ENCODE measurements around the gene RHOD.
A peak's percentile ranks its signal among the peaks of the same experiment; 100 is the strongest.

RHOD gene

GRCh38 chr11:67032830-67033551 is 23.7 kb upstream of the RHOD start:
- DNase-seq: no peak

- no peak for DNase-seq
Observed at GRCh38 chr11:67033661-67034166, 22.9 kb upstream of the RHOD start.

GRCh38 chr11:67034350-67034749 is 22.3 kb upstream of the RHOD start:
- no peak for DNase-seq

- DNase-seq: no peak
Observed at GRCh38 chr11:67040147-67040546, 16.5 kb upstream of the RHOD start.

DNA sequence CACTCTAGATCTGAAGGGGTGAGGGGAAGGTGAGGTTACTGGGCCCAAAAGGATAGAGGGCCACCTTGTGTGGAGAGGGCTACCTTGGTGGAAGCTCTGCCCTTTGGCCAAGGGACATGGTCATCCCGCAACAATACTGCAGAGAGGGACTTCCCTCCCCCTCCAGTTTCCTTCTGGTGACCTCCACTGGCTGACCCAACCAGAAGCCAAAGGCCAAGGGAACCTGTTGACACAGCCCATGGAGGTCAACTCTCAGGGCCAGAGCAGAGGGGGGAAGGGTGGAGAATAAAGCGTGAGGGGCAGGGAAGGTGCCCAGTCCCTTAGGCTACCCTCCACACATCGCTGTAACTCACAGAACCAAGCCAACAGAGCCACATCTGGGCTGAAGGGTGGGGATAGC is 15.0 kb upstream of the RHOD start:
- DNase-seq: no peak

GRCh38 chr11:67043572-67044349 is 12.9 kb upstream of the RHOD start:
- no peak for DNase-seq

DNA sequence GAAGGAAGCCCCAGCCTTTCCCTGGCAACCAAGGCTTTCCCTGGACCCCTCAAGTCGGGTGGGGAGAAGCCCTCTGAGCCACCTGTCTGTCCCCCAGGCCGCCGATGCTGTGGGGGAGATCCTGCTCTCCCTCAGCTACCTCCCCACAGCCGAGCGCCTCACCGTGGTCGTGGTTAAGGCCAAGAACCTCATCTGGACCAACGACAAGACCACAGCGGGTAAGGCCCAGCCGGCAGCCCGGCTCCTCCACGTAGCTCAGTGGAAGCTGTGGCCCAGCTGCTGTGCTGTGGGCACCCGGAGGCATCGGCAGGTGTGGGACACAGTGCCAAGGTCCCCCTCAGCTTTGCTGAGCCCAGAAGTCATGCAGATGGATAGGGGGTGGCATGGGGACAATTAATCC is 12.2 kb upstream of the RHOD start:
- DNase-seq: no peak

DNA sequence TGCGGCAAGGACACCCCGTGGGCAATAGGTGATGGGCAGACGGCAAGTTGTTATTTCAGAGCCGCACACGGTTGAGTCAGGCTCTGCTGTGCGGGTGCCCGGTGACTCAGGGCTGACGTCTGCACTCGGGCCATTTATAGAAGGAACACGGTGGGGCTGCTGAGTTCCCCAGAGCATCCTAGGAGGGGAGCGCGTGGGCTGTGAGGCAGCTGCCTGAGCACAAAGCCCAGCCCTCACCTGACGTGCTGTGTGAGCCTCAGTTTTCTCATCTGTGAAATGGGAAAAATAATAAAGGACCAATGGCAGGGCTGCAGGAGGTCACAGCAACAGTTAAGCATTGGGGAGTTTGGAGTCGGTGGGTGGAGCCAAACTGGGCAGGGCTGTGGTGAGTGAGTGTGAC is 11.3 kb upstream of the RHOD start:
- DNase-seq: no peak

GRCh38 chr11:67048515-67049130 is 8.0 kb upstream of the RHOD start:
- DNase-seq: no peak

DNA sequence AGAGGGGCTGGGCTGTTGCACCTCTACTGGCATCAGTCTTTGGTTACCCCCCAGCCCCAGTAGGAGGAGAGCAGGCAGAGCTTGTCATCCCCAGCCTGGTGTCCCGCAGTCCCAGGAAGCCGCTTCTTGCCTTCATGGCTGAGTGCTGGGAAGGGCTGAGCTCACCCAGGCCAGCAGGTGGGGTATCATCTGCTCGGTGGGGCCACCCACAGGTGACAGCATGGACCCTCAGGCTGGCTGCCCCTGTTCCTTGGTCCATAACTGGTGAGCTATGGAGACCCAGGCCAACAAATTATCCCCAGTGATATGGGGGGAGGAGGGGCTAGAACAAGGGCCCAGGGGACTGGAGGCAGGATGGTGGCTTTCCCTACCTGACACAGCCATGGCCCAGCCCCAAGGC is 6.5 kb upstream of the RHOD start:
- no peak for DNase-seq

GRCh38 chr11:67051180-67051893 is 5.3 kb upstream of the RHOD start:
- DNase-seq: no peak

- DNase-seq: no peak
Observed at GRCh38 chr11:67051945-67052488, 4.6 kb upstream of the RHOD start.

- no peak for DNase-seq
Observed at GRCh38 chr11:67052891-67053290, 3.8 kb upstream of the RHOD start.

DNA sequence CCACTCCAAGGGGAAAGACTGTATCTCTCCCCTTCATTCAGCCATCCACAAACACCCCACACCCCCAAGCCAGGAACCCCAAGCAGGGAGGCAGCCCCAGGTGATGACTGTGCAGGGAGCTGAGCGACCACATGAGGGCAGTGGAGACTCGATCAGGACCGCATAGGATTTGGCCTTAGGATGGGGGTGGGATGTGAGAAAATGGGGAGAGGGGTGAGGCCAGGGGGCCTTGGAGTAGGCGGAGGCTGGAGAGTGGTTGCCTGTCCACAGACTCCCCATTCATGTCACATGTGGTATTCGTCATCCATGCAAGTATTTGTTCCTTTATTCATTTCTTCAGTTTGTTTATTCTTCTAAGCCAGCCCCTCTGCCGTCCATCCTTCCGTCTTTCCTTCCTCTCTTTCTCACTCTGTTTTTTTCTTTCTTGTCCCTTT is 2.7 kb upstream of the RHOD start:
- peak; percentile 24 for DNase-seq

DNA sequence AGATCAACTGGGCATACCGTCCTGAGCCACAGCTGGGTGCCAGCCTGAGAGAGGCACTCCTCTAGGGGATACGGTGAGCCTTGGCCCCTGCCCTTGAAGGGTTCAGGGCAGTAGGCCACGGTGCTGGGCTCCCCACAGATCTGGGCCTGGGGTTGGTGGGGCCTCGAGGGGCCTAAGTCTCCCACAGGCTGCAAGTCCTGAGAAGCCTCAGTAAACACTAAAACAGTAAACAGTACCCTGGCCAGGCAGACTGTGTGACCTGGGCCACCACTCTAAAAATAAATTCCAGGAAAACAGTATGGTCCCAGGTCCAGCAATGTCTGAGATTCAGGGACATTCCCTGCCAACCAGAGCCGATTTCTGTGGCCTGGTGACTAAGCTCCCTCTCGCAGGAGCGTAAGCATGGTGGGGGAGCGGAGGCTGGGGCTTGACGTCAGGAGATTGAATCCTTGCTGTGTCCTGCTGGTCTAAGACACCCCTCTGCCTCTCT is 2.3 kb upstream of the RHOD start:
- DNase-seq: no peak

DNA sequence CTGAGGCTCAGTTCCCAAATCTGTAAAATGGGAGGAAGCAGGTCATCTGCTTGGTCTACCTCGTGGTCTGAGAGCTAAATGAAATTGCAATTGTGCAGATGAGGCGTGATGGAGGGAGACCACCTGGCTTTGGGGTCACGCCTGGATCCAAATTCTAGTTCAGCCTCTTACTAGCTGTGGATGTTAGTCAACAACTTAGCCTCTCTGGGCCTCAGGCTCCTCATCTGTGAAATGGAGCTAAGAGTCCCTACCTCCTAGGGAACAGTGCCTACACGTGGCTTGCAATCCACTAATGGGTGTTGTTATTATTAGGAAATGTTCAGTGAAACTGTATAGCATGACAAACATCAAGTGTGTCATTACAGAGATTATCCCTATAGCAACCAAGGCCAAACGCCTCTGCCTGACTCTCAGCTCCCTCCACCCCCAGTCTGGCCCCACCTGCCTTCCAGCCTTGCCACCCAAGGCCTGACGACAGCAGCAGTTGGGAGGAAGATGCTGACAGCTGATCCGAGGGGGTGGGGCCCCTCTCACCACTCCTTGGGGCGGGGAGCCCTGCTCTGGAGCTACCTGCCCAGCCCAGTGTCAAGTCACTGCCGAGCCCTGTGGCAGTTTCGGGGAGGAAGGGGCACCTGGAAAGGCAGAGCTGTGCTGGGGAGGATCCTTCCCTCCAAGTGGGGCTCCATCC is 1.7 kb upstream of the RHOD start:
- DNase-seq: no peak

GRCh38 chr11:67055812-67056211 is 835 bp upstream of the RHOD start:
- DNase-seq: no peak

- no peak for DNase-seq
Observed at GRCh38 chr11:67057205-67057672, 592 bp downstream of the RHOD start.

DNA sequence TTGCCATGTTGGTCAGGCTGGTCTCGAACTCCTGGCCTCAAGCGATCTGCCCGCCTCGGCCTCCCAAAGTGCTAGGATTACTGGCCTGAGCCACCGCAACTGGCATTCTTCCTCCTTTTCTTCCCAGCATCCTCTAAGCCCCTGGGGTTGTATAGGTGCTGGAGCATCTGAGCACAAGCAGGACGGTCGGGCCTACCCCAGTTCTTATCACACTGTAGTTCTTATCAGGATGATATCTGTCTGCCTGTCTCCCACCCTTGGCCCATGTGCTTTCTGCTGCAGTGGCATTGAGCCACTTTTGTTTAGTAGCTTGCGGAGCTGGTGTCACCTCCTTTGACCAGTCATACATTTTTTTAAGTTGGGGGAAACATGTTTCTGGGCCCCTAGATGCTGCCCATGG is 1.9 kb downstream of the RHOD start:
- no peak for DNase-seq

DNA sequence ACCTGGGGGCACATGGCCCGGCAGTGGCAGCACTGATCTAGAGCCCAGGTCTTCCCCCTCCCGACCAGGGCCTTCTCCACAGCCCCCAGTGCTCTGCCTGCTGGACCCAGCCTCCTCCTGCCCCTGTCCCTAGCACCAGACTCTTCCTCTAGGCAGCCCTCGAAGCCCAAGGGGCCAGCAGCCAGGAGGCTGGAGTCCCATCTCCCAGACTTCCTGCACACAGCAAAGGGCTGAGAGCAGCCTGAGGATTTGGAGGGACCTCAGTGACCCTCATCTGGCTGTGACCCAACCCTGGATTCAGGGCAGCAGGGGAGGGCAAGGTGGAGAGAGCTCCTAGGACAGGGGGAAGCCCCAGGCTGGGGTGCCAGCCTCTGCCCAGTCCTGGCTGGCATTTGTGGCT is 3.0 kb downstream of the RHOD start:
- DNase-seq: no peak

DNA sequence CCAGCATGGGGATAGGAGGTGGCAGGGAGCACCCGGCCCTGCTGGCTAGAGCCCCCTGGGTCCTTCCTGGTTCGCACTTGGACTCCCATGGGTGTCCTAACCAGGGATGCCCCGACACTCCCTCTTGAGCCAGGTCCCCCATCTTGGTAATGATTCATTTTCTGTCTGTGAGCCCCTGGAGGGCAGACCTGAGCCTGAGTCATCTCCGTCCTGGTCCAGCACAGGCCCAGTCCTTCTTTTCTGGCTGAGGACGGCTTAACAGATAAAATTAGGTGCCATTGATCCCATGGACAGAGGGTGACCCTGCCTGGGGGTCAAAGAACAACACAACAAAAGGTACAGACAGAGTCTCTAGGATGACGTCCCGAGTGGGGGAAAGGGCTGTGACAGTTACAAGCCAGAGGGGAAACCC is 3.5 kb downstream of the RHOD start:
- DNase-seq: no peak

Data from GDM1 (cell line).